HG03064 (cell line): Measurements from ENCODE around the gene PTGIR.

Source experiments
- ATAC-seq: cut with Tn5 transposase; IDR thresholded peaks from one replicate; pipeline ENCODE4 v1.9.1; 2021; ENCODE audit warnings: low read depth; ENCODE audit not compliant: unreplicated experiment

The PTGIR gene

DNA sequence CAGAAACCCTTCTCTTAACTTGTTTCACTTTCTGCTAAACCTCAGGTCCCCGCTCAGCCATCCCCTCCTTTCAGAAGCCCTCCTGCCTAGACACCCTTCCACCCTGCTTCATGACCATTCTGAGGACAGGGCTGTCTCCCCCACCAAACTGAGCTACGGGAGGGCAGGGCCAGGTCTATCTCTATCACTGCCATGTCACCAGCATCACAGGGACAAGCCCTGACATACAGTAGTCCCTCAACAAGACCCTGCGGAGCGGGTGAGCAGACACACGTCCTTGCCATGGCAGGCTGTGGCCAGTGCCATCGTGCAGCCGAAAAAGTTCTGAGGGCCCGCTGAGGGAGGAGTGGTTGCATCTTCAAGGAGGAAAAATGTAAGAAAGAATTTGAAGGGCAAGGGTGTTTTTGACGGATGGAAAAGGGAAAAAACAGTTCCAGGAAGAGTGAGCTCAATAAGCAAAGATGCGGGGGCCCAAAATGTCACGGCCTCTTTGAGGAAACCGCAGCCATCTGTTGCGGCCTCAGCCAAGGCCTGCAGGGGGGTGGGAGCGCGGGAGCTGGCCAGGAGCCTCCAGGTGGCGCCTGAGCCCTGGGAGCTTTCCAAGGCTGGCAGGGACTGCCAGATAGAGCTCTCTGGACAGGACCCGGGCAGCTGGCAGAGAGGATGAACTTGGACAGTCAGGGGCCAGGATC, 8.1 kb downstream of the PTGIR start:
- ATAC-seq, result no peak

DNA sequence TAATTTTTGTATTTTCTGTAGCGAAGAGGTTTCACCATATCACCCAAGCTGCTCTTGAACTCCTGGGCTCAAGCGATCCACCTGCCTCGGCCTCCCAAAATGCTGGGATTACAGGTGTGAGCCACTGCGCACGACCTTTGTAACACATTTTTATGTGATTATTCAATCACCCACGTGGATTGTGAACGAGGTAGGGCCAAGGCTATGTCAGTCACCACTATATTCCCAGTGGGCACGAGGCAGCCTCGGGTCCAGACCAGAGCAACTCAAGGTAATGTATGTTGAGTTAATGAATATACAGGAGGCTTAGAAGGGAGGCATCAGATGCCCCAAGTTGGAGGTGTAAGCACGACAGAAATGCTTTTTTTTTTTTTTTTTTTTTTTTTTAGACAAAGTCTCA, 8.9 kb downstream of the PTGIR start:
- no peak for ATAC-seq

DNA sequence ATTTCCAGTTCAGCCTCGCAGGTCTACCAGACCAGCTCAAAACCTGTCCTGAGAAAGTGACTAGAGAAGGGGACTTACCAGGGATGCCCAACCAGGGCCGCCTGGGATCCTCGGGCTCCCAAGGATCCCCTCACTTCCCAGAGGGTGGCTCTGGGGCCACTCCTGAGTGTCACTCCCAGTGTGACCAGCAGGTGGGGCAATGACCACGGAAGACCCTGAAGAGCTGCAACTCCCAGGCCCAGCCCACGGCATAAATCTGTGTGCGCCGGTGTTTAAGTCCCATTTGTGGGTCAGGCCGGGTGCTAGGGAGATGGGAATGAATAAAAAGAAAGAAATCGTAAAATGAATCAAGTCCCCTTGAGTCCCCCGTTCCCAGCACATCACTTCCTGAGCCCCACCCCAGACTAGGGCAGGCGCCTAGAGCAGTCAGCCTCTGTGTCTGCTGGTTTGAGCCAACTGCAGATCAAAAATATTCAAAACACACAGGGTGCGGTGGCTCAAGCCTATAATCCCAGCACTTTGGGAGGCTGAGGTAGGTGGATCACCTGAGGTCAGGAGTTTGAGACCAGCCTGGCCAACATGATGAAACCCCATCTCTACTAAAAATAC, 10.7 kb downstream of the PTGIR start:
- no peak for ATAC-seq

- ATAC-seq, result no peak
Measured at GRCh38 chr19:46613525-46613924, 11.4 kb downstream of the PTGIR start.

GRCh38 chr19:46611776-46612175, 13.1 kb downstream of the PTGIR start:
- no peak for ATAC-seq

- ATAC-seq, result no peak
Measured at GRCh38 chr19:46610851-46611770, 13.8 kb downstream of the PTGIR start.

- no peak for ATAC-seq
Measured at GRCh38 chr19:46610413-46610775, 14.5 kb downstream of the PTGIR start.

DNA sequence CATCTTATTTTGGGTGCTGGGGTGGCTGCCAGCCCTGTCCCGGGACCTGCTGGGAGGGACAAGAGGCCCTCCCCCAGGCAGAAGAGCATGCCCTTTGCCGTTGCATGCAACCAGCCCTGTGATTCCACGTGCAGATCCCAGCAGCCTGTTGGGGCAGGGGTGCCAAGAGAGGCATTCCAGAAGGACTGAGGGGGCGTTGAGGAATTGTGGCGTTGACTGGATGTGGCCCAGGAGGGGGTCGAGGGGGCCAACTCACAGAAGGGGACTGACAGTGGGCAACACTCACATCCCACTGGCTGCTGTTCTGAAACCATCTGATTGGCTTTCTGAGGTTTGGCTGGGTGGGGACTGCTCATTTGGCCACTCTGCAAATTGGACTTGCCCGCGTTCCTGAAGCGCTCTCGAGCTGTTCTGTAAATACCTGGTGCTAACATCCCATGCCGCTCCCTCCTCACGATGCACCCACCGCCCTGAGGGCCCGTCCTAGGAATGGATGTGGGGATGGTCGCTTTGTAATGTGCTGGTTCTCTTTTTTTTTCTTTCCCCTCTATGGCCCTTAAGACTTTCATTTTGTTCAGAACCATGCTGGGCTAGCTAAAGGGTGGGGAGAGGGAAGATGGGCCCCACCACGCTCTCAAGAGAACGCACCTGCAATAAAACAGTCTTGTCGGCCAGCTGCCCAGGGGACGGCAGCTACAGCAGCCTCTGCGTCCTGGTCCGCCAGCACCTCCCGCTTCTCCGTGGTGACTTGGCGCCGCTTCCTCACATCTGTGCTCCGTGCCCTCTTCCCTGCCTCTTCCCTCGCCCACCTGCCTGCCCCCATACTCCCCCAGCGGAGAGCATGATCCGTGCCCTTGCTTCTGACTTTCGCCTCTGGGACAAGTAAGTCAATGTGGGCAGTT, 15.1 kb downstream of the PTGIR start:
- no peak for ATAC-seq

DNA sequence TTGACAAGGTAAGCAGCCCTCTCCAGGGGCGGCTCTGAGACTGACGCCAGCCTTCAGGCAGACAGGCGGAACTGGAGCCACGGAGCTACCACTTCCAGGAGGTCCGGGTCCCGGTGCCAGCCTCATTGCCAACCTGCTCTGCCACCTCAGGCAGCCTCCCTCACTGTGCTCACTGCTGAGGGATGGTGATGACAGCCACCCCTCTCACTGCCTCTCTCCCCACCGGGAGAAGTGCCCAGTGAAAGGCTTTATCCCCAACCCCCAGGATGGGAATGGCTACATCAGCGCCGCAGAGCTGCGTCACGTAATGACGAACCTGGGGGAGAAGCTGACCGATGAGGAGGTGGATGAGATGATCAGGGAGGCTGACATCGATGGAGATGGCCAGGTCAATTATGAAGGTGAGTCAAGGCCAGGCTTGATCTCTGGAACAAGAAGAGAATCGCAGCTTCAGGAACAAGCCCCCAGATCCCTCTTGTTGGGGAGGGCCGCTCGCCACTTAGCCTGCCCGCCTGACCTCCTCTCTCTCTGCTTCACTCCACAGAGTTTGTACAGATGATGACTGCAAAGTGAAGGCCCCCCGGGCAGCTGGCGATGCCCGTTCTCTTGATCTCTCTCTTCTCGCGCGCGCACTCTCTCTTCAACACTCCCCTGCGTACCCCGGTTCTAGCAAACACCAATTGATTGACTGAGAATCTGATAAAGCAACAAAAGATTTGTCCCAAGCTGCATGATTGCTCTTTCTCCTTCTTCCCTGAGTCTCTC, 16.1 kb downstream of the PTGIR start:
- ATAC-seq, result no peak

DNA sequence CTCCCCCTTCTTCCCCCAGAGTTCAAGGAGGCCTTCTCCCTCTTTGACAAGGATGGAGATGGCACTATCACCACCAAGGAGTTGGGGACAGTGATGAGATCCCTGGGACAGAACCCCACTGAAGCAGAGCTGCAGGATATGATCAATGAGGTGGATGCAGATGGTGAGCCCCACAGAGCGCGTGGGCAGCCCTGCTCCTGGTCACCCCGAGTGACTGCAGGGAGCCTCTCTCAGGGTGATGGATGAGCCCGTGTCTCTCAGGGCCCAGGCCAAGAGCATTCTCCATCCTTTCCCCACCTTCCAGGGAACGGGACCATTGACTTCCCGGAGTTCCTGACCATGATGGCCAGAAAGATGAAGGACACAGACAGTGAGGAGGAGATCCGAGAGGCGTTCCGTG, 16.7 kb downstream of the PTGIR start:
- no peak for ATAC-seq

GRCh38 chr19:46607448-46607841, 17.4 kb downstream of the PTGIR start:
- ATAC-seq, result no peak

DNA sequence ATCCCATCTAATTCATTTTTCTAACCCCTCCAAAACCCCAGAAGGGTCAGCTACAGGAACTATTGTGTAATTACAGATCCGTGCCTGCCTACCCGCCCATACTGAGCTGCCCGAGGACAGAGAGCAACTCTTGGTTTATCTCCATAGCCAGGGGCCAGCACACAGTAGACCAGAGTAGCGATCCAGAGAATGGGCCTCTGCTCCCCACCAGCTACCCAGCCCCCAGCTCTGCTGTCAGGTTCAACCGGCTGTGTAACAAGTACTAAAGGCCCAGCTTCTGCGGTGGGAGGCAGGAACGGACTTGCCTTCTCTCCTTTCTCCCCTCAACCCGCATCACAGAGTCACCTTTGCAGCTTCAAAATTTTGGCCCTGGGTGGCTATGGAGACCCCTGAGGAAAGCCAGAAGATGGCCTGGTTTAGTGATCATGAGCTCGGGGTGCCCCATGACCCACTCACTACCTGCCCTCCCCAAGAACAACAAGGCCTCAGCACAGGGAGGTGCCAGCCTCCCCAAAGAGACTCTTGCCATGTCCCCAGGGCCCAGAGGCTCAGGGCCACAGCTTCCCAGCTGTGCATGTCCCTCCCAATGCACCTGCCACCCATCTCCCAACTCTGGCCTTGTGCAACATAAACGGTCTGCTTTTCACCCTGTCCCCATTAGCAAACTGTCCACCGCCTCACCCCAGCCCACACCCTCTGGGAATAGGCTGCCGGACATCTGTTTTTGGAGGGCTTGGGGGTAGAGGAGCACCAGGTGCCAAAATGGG, 18.0 kb downstream of the PTGIR start:
- ATAC-seq, result no peak

- ATAC-seq, result no peak
Measured at GRCh38 chr19:46606019-46606418, 18.9 kb downstream of the PTGIR start.

DNA sequence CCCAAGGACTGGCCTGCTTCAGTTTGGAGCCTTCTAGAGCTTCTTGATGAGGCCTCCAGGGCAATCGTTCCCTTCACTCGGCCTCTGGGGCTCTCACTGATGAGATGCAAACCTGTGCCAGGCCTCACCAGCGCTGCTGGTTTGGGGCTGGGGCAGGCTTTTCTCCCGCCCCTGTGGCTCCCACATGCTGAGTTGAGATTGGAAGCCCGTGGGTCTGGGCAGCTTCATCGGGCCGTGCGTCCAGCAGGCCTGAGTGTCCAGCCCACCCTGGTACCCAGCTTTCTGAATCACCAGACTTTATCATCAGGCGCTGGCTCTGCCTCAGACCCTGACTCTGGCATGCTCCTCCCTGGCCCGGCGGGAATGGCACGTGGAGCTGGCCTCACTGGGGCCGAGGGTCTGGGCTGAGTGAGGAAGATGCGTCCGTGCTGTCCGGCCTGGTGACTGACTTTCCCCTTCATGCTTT, 19.5 kb downstream of the PTGIR start:
- no peak for ATAC-seq

GRCh38 chr19:46604781-46605355, 20.0 kb downstream of the PTGIR start:
- no peak for ATAC-seq

DNA sequence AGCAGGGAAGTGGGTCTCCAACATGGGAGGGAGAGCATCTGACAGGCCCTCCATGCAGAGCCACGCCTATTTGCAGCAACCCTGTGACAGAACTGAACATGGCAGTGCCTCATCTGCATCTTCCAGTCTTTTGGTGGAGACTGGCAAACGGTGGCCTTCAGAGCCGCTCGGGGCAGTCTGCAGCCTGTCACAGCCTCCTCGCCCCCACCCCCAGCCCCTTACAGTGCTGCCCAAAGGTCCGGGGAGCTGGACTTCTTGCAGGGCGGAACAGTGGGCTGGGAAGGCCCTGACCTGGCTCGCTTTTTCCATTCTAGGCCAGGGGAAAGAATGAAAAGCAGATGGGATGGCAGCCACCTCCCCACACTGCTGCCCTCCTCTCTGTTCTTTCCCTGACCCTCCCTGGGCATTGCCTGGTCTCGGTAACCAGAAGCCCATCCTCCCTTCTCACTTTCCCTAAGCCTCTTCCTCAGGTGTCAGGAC, 21.1 kb downstream of the PTGIR start:
- ATAC-seq, result no peak

DNA sequence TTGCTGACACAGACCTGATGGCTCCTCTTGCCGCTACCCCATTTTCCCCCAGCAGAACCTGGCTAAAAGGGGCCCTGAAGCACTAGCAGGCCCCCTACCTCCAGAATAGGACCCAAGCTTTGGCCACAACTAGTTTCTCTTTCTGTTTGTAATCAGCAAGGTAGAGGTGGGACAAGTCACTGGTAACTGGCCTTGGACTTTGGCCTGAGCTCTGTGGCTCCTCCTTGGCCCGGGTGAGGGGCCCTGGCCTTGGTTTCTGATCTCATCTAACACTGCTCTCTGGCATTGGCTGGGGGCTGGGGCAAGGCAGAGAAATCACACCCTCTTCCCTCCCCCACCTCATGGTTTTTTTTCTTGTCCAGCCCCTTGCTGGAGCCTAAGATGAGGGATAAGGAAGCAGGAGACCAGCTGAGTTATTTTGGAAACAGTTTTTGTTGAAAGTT, 21.7 kb downstream of the PTGIR start:
- no peak for ATAC-seq

DNA sequence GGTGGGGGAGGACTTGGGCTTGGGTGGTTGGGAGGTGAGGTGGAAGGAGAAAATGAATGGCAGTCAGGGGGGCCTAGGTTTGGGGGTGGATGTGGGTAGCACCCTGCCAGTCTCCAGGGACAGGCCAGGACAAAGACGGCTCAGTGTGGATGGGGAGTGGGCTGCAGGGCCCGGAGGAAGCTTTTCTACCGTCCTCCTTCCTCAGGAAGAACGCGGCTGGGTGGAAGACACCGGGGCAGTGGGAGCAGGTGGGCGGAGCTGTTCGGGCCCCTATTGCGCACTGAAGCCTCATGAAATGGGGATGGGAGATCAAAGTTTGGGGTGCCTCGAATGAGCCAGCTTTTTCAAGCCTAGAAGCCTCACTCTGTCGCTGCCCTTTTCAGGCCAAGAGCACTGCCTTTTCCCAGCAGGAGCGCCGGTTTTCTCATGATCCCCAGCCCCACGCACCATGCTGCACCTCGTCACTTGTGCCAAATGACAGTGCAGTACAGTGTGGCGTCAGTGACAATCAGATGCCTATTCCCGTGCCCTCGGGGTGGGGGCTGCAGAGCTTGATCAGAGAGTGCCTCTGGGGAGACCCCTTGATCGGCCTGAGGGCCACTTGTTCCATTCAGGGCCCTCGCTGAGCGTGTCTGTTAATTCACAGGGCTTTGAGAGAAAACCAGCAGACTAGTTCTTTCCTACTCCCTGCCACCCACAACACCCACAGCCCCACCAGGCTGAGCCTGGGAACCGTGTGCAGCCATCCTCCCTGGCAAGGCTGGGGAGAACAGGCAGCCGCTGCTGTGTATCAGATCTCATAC, 22.3 kb downstream of the PTGIR start:
- no peak for ATAC-seq
